Forelimb muscle (tissue), 1 donor: ENCODE data around the gene NEGR1. TPM values are rescaled to one million over a fixed set of nuclear protein-coding genes. Genes with fewer than 3 reads are reported as not detected.
A peak's percentile ranks its signal among the peaks of the same experiment; 100 is the strongest.

Source experiments
- DNase-seq: peaks from one replicate; pipeline ENCODE4 v3.0.0-alpha.2; 2013; ENCODE audit warnings: low read depth
- polyA plus RNA-seq: library from polyadenylated mRNA; unstranded; fragments of 120-200 nt; gene quantifications from one replicate; pipeline ENCODE4 v1.2.1, GENCODE V29; 2013; ENCODE audit not compliant: insufficient read length

The NEGR1 gene
- polyA plus RNA-seq, 1 donor: 16.6 TPM

GRCh38 chr1:71638081-71638766 lies 644.1 kb downstream of the NEGR1 start:
- DNase-seq: no peak

GRCh38 chr1:71635568-71635967 lies 646.8 kb downstream of the NEGR1 start:
- no peak for DNase-seq

GRCh38 chr1:71634159-71634558 lies 648.2 kb downstream of the NEGR1 start:
- no peak for DNase-seq

GRCh38 chr1:71630073-71630472 lies 652.3 kb downstream of the NEGR1 start:
- no peak for DNase-seq

GRCh38 chr1:71625004-71625403 lies 657.3 kb downstream of the NEGR1 start:
- DNase-seq: no peak

GRCh38 chr1:71623888-71624287 lies 658.5 kb downstream of the NEGR1 start:
- no peak for DNase-seq

- no peak for DNase-seq
Measured at GRCh38 chr1:71621785-71622184, 660.6 kb downstream of the NEGR1 start.

GRCh38 chr1:71618766-71619530 lies 663.4 kb downstream of the NEGR1 start:
- DNase-seq: peak; percentile 54

GRCh38 chr1:71618191-71618590 lies 664.1 kb downstream of the NEGR1 start:
- peak; percentile 28 for DNase-seq

GRCh38 chr1:71610476-71610875 lies 671.9 kb downstream of the NEGR1 start:
- no peak for DNase-seq

- no peak for DNase-seq
Measured at GRCh38 chr1:71603044-71603776, 679.1 kb downstream of the NEGR1 start.

GRCh38 chr1:71600023-71600422 lies 682.3 kb downstream of the NEGR1 start:
- no peak for DNase-seq

GRCh38 chr1:71599306-71599705 lies 683.0 kb downstream of the NEGR1 start:
- DNase-seq: no peak

GRCh38 chr1:71593523-71593922 lies 688.8 kb downstream of the NEGR1 start:
- no peak for DNase-seq

GRCh38 chr1:71592646-71593274 lies 689.6 kb downstream of the NEGR1 start:
- DNase-seq: no peak

- DNase-seq: no peak
Measured at GRCh38 chr1:71589005-71589404, 693.3 kb downstream of the NEGR1 start.

- DNase-seq: no peak
Measured at GRCh38 chr1:71587961-71588360, 694.4 kb downstream of the NEGR1 start.

- no peak for DNase-seq
Measured at GRCh38 chr1:71586030-71586429, 696.3 kb downstream of the NEGR1 start.

GRCh38 chr1:71583756-71584155 lies 698.6 kb downstream of the NEGR1 start:
- no peak for DNase-seq

GRCh38 chr1:71582673-71583072 lies 699.7 kb downstream of the NEGR1 start:
- DNase-seq: no peak

GRCh38 chr1:71577451-71578131 lies 704.7 kb downstream of the NEGR1 start:
- DNase-seq: no peak

- DNase-seq: no peak
Measured at GRCh38 chr1:71572038-71572437, 710.3 kb downstream of the NEGR1 start.
